ENCODE results near the gene LRRC43.

LRRC43 gene

DNA sequence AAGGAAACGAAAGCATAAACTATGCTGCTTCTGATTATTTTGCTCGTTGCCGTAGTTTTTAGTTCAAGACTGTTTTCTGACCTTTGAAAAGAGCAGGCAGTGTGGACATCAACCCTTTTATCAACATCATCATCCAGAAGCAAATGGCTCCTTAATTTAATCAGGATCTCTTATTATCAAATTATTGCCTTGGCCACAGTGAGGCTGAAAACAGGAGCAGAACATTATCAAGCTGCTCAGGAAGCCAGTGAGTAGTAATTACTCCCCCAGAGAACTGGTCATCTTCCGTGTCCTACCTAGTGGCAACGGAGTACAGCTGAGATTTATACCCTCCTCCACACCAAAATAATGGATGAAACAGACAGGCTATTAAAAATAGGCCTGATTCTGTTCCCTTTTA, 45.2 kb downstream of the LRRC43 start:
- TF ChIP-seq ZNF274 (IDR thresholded peaks at IDR 0.05; ENCODE audit: low read depth, low read length) = no peak
- no peak for TF ChIP-seq SUZ12 (IDR thresholded peaks at IDR 0.05; ENCODE audit: extremely low read depth, insufficient read depth, insufficient read length)
- no peak for TF ChIP-seq YY1 (IDR thresholded peaks at IDR 0.05; ENCODE audit: insufficient read depth, insufficient read length)
- Histone ChIP-seq H3K36me3 (ENCODE audit: insufficient read depth, insufficient read length, low read length) (peaks cover 54% of the 10 kb centered on the region), H3K4me3 (ENCODE audit: insufficient read length, low read depth) (no peak overlapping the region), H3K27me3 (ENCODE audit: insufficient read depth, insufficient read length) (peaks cover 5% of the 10 kb centered on the region), H3K4me1 (ENCODE audit: insufficient read depth, insufficient read length) (peaks cover 13% of the 10 kb centered on the region), H3K9me3 (ENCODE audit: insufficient read depth, low read length) (no peaks in the 10 kb centered on the region), H3K9ac (ENCODE audit: insufficient read length, low read depth) (no peak overlapping the region)
- no peak for DNase-seq (ENCODE audit: low read depth, low spot score)

DNA sequence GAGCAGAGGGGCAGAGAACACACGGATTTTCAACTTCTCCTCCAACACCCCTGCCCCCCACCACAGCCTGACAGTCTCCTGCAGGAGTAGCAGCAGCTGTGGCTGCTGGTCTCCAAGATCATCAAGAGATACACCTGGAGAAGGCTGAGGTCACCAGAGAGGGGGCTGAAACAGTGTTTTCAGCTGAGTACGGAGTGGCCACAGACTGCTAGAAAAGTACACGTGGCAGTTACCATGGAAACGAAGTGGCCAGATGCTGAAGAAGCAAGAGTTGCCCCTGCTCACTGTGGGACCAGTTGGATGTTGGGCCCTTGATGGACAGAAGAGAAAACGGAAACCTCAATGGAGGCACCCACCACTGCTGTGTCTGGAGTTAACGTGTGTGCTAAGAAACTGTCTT, 47.9 kb downstream of the LRRC43 start:
- H3K4me1 ChIP-seq (ENCODE audit: insufficient read depth, insufficient read length) = peaks cover 8% of the 10 kb centered on the region
- peaks cover 70% of the 10 kb centered on the region for H3K36me3 ChIP-seq (ENCODE audit: insufficient read depth, insufficient read length, low read length)
- no peak for TF ChIP-seq SUZ12 (IDR thresholded peaks at IDR 0.05; ENCODE audit: extremely low read depth, insufficient read depth, insufficient read length)
- TF ChIP-seq ZNF274 (IDR thresholded peaks at IDR 0.05; ENCODE audit: low read depth, low read length) = no peak
- TF ChIP-seq YY1 (IDR thresholded peaks at IDR 0.05; ENCODE audit: insufficient read depth, insufficient read length) = no peak
- DNase-seq (ENCODE audit: low read depth, low spot score) = no peak
- H3K27me3 ChIP-seq (ENCODE audit: insufficient read depth, insufficient read length) = peaks cover 5% of the 10 kb centered on the region
- no peak overlapping the region for H3K4me3 ChIP-seq (ENCODE audit: insufficient read length, low read depth)
- no peaks in the 10 kb centered on the region for H3K9me3 ChIP-seq (ENCODE audit: insufficient read depth, low read length)
- H3K9ac ChIP-seq (ENCODE audit: insufficient read length, low read depth) = no peak overlapping the region

DNA sequence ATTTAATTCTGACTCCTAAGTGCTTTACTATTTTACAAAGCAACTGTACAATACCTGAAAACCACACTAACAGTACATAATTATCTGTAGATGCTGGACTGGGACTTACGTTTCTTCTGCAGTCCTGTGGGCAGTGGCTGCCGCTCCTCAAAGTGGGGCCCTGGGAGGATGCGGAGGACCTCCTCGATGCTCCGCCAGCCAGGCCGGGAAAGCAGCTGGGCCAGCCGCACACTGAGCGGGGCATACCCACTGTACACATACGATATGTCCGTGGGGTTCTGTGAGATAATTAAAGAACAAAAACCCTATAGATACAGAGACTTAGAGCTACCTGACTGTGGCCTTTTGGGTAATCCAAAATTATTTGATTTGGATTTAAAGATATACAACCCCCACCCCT, 49.8 kb downstream of the LRRC43 start:
- Histone ChIP-seq H3K36me3 (ENCODE audit: insufficient read depth, insufficient read length, low read length) (peaks cover 74% of the 10 kb centered on the region), H3K27me3 (ENCODE audit: insufficient read depth, insufficient read length) (no peaks in the 10 kb centered on the region), H3K4me1 (ENCODE audit: insufficient read depth, insufficient read length) (no peaks in the 10 kb centered on the region), H3K4me3 (ENCODE audit: insufficient read length, low read depth) (no peak overlapping the region), H3K9me3 (ENCODE audit: insufficient read depth, low read length) (no peaks in the 10 kb centered on the region), H3K9ac (ENCODE audit: insufficient read length, low read depth) (no peak overlapping the region)
- TF ChIP-seq YY1 (IDR thresholded peaks at IDR 0.05; ENCODE audit: insufficient read depth, insufficient read length) (no peak), ZNF274 (IDR thresholded peaks at IDR 0.05; ENCODE audit: low read depth, low read length) (no peak), SUZ12 (IDR thresholded peaks at IDR 0.05; ENCODE audit: extremely low read depth, insufficient read depth, insufficient read length) (no peak)
- no peak for DNase-seq (ENCODE audit: low read depth, low spot score)

DNA sequence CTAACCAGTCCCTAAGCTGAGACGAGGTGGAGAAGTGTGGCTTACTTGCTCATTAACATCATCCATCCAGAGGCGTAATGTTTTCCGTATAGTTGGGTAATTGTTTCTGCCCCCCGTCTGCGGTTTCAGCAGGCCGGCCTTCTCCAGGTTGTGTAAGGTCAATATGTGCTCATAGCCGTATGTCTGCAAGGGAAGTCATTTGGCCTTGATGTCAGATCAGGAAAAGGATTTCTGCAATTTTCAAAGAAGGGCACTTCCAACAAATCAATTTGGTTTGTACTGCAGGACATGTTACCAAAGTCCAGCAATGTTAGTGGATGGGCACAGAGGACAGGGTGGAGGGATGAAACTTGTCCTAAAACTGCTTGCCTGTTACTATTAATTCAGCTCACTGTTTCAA, 52.8 kb downstream of the LRRC43 start:
- Histone ChIP-seq H3K4me1 (ENCODE audit: insufficient read depth, insufficient read length) (no peaks in the 10 kb centered on the region), H3K9ac (ENCODE audit: insufficient read length, low read depth) (no peak overlapping the region), H3K9me3 (ENCODE audit: insufficient read depth, low read length) (no peaks in the 10 kb centered on the region), H3K36me3 (ENCODE audit: insufficient read depth, insufficient read length, low read length) (peaks cover 76% of the 10 kb centered on the region), H3K4me3 (ENCODE audit: insufficient read length, low read depth) (no peak overlapping the region), H3K27me3 (ENCODE audit: insufficient read depth, insufficient read length) (no peaks in the 10 kb centered on the region)
- no peak for TF ChIP-seq YY1 (IDR thresholded peaks at IDR 0.05; ENCODE audit: insufficient read depth, insufficient read length)
- no peak for TF ChIP-seq SUZ12 (IDR thresholded peaks at IDR 0.05; ENCODE audit: extremely low read depth, insufficient read depth, insufficient read length)
- TF ChIP-seq ZNF274 (IDR thresholded peaks at IDR 0.05; ENCODE audit: low read depth, low read length) = no peak
- DNase-seq (ENCODE audit: low read depth, low spot score) = no peak

DNA sequence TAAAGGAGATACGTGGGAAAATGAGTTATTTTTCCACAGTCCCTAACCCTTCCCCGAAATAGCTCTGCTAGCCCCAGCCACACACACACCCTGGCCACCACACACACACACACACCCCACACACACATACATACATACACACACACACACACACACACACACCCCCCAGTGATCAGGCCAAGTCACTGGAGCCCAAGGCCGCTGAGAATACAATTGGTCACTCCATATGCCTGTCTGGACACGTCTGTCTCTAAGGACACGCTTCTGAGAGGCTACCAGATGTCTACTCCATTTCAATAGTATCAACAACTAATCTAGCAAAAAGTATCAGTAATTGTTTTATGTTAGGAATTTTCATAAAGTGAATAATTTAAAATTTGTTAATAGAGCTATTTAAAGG, 55.9 kb downstream of the LRRC43 start:
- Histone ChIP-seq H3K36me3 (ENCODE audit: insufficient read depth, insufficient read length, low read length) (peaks cover 60% of the 10 kb centered on the region), H3K9ac (ENCODE audit: insufficient read length, low read depth) (no peak overlapping the region), H3K27me3 (ENCODE audit: insufficient read depth, insufficient read length) (no peaks in the 10 kb centered on the region), H3K9me3 (ENCODE audit: insufficient read depth, low read length) (no peaks in the 10 kb centered on the region), H3K4me3 (ENCODE audit: insufficient read length, low read depth) (no peak overlapping the region), H3K4me1 (ENCODE audit: insufficient read depth, insufficient read length) (no peaks in the 10 kb centered on the region)
- no peak for DNase-seq (ENCODE audit: low read depth, low spot score)
- TF ChIP-seq YY1 (IDR thresholded peaks at IDR 0.05; ENCODE audit: insufficient read depth, insufficient read length) = no peak

DNA sequence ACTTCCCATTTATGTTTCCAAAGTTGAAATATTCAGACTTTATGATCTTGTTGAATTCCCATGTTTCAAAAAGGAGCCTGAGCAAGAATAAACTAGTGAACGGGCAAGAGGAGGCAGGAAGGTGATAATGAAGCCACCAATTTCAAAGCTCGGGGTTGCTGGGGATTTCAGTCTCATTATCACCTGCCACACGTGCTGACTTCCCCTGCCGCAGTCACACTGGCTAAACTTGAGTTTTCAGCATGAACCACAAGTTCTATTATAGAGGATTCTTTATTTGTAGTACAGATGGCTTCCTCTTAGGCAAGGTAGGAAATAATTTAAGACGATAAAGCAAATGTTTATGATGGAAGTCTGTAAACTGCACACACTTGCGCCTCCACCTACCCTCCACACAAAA, 61.0 kb downstream of the LRRC43 start:
- Histone ChIP-seq H3K4me3 (ENCODE audit: insufficient read length, low read depth) (no peak overlapping the region), H3K9ac (ENCODE audit: insufficient read length, low read depth) (no peak overlapping the region)
- no peak for DNase-seq (ENCODE audit: low read depth, low spot score)

DNA sequence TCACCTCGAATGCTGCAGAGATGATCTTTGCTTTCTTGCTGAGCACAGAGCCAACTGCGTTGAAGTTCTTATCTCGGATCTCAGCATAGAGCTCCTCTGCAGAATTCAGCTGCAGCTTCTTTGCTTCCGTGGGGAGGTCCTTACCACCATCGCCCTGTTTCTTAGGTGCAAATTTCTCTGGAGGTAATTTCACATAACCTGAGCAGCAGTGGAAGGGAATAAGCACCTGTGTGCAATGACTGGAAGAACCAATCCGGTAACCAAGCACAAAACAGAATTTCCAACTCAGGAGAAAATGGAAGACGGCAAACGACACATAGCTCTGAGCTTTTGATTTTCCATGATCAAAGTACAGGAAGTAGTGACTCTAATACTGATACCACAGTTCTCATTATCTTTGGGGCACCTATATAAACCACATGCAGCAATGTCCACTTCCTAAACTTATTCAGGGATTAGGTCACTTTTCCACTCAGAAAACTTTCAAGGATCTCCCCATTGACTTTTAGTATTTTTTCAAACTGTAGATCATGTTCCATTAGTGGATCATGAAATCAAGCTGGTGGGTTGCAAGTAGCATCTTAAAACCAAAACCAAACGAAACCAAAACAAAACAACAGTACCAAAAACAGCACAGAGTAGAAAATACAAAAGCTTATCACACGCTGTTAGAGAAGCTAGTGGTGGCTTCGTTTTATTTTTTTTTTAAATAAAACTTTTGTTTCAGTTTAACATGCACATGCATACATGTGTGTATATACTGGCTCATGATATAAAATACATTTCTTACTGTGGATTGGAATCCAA, 61.8 kb downstream of the LRRC43 start:
- Histone ChIP-seq H3K27me3 (ENCODE audit: insufficient read depth, insufficient read length) (no peaks in the 10 kb centered on the region), H3K9me3 (ENCODE audit: insufficient read depth, low read length) (no peaks in the 10 kb centered on the region), H3K4me3 (ENCODE audit: insufficient read length, low read depth) (no peak overlapping the region), H3K4me1 (ENCODE audit: insufficient read depth, insufficient read length) (no peaks in the 10 kb centered on the region), H3K9ac (ENCODE audit: insufficient read length, low read depth) (no peak overlapping the region), H3K36me3 (ENCODE audit: insufficient read depth, insufficient read length, low read length) (peaks cover 43% of the 10 kb centered on the region)
- DNase-seq (ENCODE audit: low read depth, low spot score) = no peak
- no peak for TF ChIP-seq ZNF274 (IDR thresholded peaks at IDR 0.05; ENCODE audit: low read depth, low read length)
- no peak for TF ChIP-seq SUZ12 (IDR thresholded peaks at IDR 0.05; ENCODE audit: extremely low read depth, insufficient read depth, insufficient read length)
- no peak for TF ChIP-seq YY1 (IDR thresholded peaks at IDR 0.05; ENCODE audit: insufficient read depth, insufficient read length)

More for the DNA sequence above, 61.0 kb downstream of the LRRC43 start:
- no peaks in the 10 kb centered on the region for H3K4me1 ChIP-seq (ENCODE audit: insufficient read depth, insufficient read length)
- TF ChIP-seq YY1 (IDR thresholded peaks at IDR 0.05; ENCODE audit: insufficient read depth, insufficient read length) (no peak), ZNF274 (IDR thresholded peaks at IDR 0.05; ENCODE audit: low read depth, low read length) (no peak), SUZ12 (IDR thresholded peaks at IDR 0.05; ENCODE audit: extremely low read depth, insufficient read depth, insufficient read length) (no peak)
- H3K36me3 ChIP-seq (ENCODE audit: insufficient read depth, insufficient read length, low read length) = peaks cover 39% of the 10 kb centered on the region
- H3K9me3 ChIP-seq (ENCODE audit: insufficient read depth, low read length) = no peaks in the 10 kb centered on the region
- H3K27me3 ChIP-seq (ENCODE audit: insufficient read depth, insufficient read length) = no peaks in the 10 kb centered on the region
